HepG2 (cell line): ENCODE measurements around the gene TPP2. TPM values are rescaled to one million over a fixed set of nuclear protein-coding genes. Genes with fewer than 3 reads are reported as not detected.

Experiments
- ARID5B ChIP-seq: IDR thresholded peaks from 2 replicates; pipeline ENCODE4 v1.4.0; 2020; ENCODE audit warnings: mild to moderate bottlenecking, missing genetic modification reagents
- DMAP1 ChIP-seq: IDR thresholded peaks from 2 replicates; pipeline ENCODE4 v1.6.1; 2016
- EP300 ChIP-seq, 3 experiments: sonication (generic) in 1 of 3; formaldehyde crosslinking in 1 of 3; IDR thresholded peaks; 2 replicates each; pipeline versions ENCODE4 v1.5.1 to v1.6.1; 2011 to 2020; ENCODE audit warnings: low read depth in 2 of 3, low read length in 2 of 3, borderline replicate concordance in 1 of 3, improper control_type of control experiment in 1 of 3, mild to moderate bottlenecking in 1 of 3, missing genetic modification reagents in 1 of 3, moderate library complexity in 1 of 3
- FOXA1 ChIP-seq, 2 experiments: fragments of 450-650 bp in 1 of 2; sonication (generic) in 1 of 2; formaldehyde crosslinking in 1 of 2; IDR thresholded peaks; 2 replicates each; pipeline versions ENCODE4 v1.4.0 to v1.6.1; 2016 to 2020; ENCODE audit warnings: missing genetic modification reagents in 1 of 2
- MIXL1 ChIP-seq: IDR thresholded peaks from 2 replicates; pipeline ENCODE4 v1.6.1; 2016
- STAG1 ChIP-seq: sonication (generic); formaldehyde crosslinking; IDR thresholded peaks from 2 replicates; pipeline ENCODE4 v1.4.0; 2020; ENCODE audit warnings: missing genetic modification reagents
- ZBTB20 ChIP-seq: sonication (generic); formaldehyde crosslinking; IDR thresholded peaks from 2 replicates; pipeline ENCODE4 v1.8.1; 2023; ENCODE audit warnings: missing genetic modification reagents, low read depth, mild to moderate bottlenecking, borderline replicate concordance
- ZBTB3 ChIP-seq: sonication (generic); formaldehyde crosslinking; IDR thresholded peaks from 2 replicates; pipeline ENCODE4 v1.4.0; 2020; ENCODE audit warnings: low read depth, mild to moderate bottlenecking, moderate library complexity, missing genetic modification reagents, borderline replicate concordance
- ZKSCAN5 ChIP-seq: sonication (generic); formaldehyde crosslinking; IDR thresholded peaks from 2 replicates; pipeline ENCODE4 v1.5.1; 2020; ENCODE audit warnings: mild to moderate bottlenecking, missing genetic modification reagents
- ZNF143 ChIP-seq: sonication (generic); formaldehyde crosslinking; IDR thresholded peaks from 2 replicates; pipeline ENCODE4 v1.4.0; 2020; ENCODE audit warnings: missing genetic modification reagents
- ZNF607 ChIP-seq: sonication (generic); formaldehyde crosslinking; IDR thresholded peaks from 2 replicates; pipeline ENCODE4 v1.5.1; 2020; ENCODE audit warnings: missing genetic modification reagents, mild to moderate bottlenecking, borderline replicate concordance
- polyA plus RNA-seq, 8 experiments: library from polyadenylated mRNA; depleted of rRNA in 3 of 8; stranded (reverse) in 7 of 8; unstranded in 1 of 8; fragments of >200 nt; fragmentation: Illumina TruSeq in 4 of 8; extraction: Trizol in 4 of 8; gene quantifications; 2 replicates each; pipeline versions ENCODE4 v1.2.1 to v1.2.3, GENCODE V29; 2011 to 2016; ENCODE audit warnings: low read depth in 4 of 8, missing spikeins in 1 of 8, mixed read lengths in 1 of 8; ENCODE audit not compliant: insufficient read depth in 1 of 8
- total RNA-seq, 5 experiments: library from RNA; depleted of rRNA; stranded (reverse); fragments of >200 nt; fragmentation: Illumina TruSeq; extraction: Trizol; gene quantifications; 2 replicates each; pipeline ENCODE4 v1.2.3, GENCODE V29; 2016; ENCODE audit warnings: low read depth in 1 of 5
- TF ChIP-seq, protein P1 (sequence below): sonication (generic); formaldehyde crosslinking; IDR thresholded peaks from 2 replicates; pipeline ENCODE4 v1.4.0; 2020; ENCODE audit warnings: missing genetic modification reagents
- TF ChIP-seq, protein P2 (sequence below): sonication (generic); formaldehyde crosslinking; IDR thresholded peaks from 2 replicates; pipeline ENCODE4 v1.4.0; 2020; ENCODE audit warnings: mild to moderate bottlenecking, missing genetic modification reagents
- TF ChIP-seq, protein P3 (sequence below): sonication (generic); formaldehyde crosslinking; IDR thresholded peaks from 2 replicates; pipeline ENCODE4 v1.5.0; 2020; ENCODE audit warnings: mild to moderate bottlenecking, missing genetic modification reagents, borderline replicate concordance
- TF ChIP-seq, protein P4 (sequence below): sonication (generic); formaldehyde crosslinking; IDR thresholded peaks from 2 replicates; pipeline ENCODE4 v1.9.0; 2022; ENCODE audit warnings: low read depth, missing genetic modification reagents

The TPP2 gene
- total and polyA plus RNA-seq, 2 of the 13 experiments (the other 11 are each of a cell fraction or from before 2014, with no cell fraction given), result 16.4 to 52.1 TPM

DNA sequence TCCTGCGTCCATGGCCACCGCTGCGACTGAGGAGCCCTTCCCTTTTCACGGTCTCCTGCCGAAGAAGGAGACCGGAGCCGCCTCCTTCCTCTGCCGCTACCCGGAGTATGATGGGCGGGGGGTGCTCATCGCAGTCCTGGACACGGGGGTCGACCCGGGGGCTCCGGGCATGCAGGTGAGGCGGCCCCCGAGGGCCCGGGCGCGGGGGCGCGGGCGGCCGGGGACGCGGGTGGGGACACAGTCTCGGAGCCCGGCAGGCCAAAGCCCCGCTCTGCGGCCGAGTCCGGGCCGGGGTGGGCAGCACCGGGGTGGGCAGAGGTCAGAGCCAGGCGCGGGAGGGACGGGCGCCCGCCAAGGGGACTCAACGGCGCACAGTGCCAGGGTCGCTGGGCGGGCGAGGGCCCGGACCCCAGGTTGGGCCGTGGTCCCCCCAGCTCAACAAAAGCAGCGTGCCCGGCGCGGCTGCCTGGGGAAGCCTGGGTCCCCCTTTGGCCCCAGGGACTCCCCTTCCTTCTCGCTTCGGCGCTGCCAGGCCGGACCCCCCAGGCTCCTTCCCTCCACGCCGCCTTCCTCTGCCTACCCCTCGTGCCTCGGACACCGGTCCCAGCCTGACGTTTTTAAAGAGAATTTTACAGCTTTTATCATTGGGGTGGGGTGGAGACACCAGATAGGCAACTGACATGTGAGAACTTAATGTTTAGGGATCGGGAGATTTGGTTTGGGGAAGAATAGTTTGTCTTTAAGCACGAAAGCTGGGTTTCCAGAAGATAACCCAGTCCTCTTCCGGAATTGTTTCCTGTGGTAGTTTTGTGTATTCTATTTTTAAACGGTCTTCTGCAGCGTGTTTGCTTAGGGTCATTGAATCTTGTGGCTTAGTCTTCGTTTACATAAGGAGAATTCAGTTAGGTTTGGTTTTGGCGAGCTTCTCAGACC, 509 bp downstream of the TPP2 start (continued):
- TF ChIP-seq, protein P1, sequence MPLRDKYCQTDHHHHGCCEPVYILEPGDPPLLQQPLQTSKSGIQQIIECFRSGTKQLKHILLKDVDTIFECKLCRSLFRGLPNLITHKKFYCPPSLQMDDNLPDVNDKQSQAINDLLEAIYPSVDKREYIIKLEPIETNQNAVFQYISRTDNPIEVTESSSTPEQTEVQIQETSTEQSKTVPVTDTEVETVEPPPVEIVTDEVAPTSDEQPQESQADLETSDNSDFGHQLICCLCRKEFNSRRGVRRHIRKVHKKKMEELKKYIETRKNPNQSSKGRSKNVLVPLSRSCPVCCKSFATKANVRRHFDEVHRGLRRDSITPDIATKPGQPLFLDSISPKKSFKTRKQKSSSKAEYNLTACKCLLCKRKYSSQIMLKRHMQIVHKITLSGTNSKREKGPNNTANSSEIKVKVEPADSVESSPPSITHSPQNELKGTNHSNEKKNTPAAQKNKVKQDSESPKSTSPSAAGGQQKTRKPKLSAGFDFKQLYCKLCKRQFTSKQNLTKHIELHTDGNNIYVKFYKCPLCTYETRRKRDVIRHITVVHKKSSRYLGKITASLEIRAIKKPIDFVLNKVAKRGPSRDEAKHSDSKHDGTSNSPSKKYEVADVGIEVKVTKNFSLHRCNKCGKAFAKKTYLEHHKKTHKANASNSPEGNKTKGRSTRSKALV (CRISPR knock-in tag), result 0 out of 2 replicates have a peak, but pooled peaks have one; percentile 11
- TF ChIP-seq ZNF607 (CRISPR knock-in tag), result no peak
- no peak for TF ChIP-seq STAG1 (CRISPR knock-in tag)
- 0 out of 2 replicates have a peak, but pooled peaks have one; percentile 15 for TF ChIP-seq ZBTB20 (CRISPR knock-in tag)
- TF ChIP-seq ZNF143 (CRISPR knock-in tag), result no peak
- TF ChIP-seq, protein P2, sequence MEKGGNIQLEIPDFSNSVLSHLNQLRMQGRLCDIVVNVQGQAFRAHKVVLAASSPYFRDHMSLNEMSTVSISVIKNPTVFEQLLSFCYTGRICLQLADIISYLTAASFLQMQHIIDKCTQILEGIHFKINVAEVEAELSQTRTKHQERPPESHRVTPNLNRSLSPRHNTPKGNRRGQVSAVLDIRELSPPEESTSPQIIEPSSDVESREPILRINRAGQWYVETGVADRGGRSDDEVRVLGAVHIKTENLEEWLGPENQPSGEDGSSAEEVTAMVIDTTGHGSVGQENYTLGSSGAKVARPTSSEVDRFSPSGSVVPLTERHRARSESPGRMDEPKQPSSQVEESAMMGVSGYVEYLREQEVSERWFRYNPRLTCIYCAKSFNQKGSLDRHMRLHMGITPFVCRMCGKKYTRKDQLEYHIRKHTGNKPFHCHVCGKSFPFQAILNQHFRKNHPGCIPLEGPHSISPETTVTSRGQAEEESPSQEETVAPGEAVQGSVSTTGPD (CRISPR knock-in tag), result no peak
- no peak for TF ChIP-seq MIXL1 (CRISPR knock-in tag)
- TF ChIP-seq, protein P3, sequence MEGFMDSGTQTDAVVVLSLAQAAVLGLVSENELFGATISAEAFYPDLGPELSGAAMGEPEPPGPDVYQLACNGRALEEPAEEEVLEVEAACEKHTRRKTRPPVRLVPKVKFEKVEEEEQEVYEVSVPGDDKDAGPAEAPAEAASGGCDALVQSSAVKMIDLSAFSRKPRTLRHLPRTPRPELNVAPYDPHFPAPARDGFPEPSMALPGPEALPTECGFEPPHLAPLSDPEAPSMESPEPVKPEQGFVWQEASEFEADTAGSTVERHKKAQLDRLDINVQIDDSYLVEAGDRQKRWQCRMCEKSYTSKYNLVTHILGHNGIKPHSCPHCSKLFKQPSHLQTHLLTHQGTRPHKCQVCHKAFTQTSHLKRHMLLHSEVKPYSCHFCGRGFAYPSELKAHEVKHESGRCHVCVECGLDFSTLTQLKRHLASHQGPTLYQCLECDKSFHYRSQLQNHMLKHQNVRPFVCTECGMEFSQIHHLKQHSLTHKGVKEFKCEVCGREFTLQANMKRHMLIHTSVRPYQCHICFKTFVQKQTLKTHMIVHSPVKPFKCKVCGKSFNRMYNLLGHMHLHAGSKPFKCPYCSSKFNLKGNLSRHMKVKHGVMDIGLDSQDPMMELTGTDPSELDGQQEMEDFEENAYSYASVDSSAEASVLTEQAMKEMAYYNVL (CRISPR knock-in tag), result 0 out of 2 replicates have a peak, but pooled peaks have one; percentile 52
- TF ChIP-seq, protein P4, sequence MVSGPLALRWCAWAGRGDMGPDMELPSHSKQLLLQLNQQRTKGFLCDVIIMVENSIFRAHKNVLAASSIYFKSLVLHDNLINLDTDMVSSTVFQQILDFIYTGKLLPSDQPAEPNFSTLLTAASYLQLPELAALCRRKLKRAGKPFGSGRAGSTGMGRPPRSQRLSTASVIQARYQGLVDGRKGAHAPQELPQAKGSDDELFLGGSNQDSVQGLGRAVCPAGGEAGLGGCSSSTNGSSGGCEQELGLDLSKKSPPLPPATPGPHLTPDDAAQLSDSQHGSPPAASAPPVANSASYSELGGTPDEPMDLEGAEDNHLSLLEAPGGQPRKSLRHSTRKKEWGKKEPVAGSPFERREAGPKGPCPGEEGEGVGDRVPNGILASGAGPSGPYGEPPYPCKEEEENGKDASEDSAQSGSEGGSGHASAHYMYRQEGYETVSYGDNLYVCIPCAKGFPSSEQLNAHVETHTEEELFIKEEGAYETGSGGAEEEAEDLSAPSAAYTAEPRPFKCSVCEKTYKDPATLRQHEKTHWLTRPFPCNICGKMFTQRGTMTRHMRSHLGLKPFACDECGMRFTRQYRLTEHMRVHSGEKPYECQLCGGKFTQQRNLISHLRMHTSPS (CRISPR knock-in tag), result peak; percentile 22; the same call in 1 of the 2 replicates
- TF ChIP-seq ARID5B (CRISPR knock-in tag), result 0 out of 2 replicates have a peak, but pooled peaks have one; percentile 7
- TF ChIP-seq DMAP1 (CRISPR knock-in tag), result no peak
- 0 out of 2 replicates have a peak, but pooled peaks have one; percentile 6 for TF ChIP-seq ZBTB3 (CRISPR knock-in tag)
- no peak for TF ChIP-seq FOXA1 (IDR thresholded peaks at IDR 0.05)
- peak; percentile 41; the same call in 1 of the 2 replicates for TF ChIP-seq FOXA1 (CRISPR knock-in tag; IDR thresholded peaks at IDR 0.05)
- TF ChIP-seq ZKSCAN5 (CRISPR knock-in tag), result no peak
- TF ChIP-seq EP300 (IDR thresholded peaks at IDR 0.05; ENCODE audit: low read depth in 2 of 2, low read length in 2 of 2), result no peak
- no peak for TF ChIP-seq EP300 (CRISPR knock-in tag; IDR thresholded peaks at IDR 0.05; ENCODE audit: borderline replicate concordance)
